Activated naive CD4-positive, alpha-beta T cell treated with Interleukin-2 at 50 U/mL for 16 hours (primary cell): Measurements from ENCODE around the gene MAGEB6B.
"Not testable (repeated sequence)": the region's sequence is repeated elsewhere in the genome, so short reads cannot be mapped to it uniquely, and the experiment has no call there.

Source experiments
- DNase-seq: peaks from one replicate; pipeline ENCODE4 v3.0.0-alpha.2; 2020

The MAGEB6B gene, protein sequence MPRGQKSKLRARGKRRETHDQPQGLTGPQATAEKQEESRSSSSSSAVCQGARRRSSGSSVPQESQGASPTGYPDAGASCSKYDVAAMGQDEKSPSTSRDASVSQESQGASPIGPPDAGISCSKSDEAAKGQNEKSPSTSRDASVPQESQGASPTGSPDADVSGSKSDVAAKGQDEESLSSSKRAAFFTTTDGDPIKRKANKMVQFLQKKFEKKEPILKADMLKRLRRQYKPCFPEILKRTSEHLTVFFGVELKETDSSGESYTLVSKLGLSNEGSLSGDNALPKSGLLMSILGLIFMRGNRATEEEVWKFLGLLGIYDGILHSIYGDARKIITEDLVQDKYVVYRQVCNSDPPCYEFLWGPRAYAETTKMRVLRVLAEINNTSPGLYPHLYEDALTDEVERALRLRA

GRCh38 chrX:26160301-26160700 lies at the start of gene MAGEB6B:
Gene MAGEB6B, plus strand, starts transcription at chrX:26160601. Its CDS starts 0 bp downstream, at chrX:26160601.
- DNase-seq = no peak

- DNase-seq = no peak
Observed at GRCh38 chrX:26138274-26138673, 22.1 kb upstream of the MAGEB6B start, which contains the start of gene MAGEB18. Gene MAGEB18, plus strand, starts transcription at chrX:26138343. Its CDS starts 643 bp downstream, at chrX:26138986.

- DNase-seq = no peak
Observed at GRCh38 chrX:26146024-26146423, 14.4 kb upstream of the MAGEB6B start.

DNA sequence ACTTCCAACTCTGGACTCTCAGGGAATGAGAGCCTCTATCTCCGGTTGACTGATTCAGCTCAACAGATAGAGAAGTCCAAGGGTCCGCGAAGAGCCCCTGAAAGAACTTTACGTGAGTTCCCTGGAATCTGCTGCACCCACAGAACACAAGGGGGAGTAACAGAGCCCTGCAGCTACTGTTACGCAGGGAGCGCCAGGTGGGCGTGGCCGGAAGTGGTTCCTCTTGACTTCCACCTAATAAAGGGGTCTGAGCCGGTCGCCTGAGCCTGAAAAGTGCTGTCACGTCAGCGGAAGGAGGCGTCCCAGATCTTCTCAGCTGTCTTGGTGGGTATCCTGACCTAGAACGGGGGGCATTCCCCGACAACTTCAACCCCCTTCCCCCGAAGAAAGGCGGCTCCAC lies 31.8 kb downstream of the MAGEB6B start, which contains the start of gene MAGEB6:
Gene MAGEB6 (plus strand): TSS at position 237 of the 400 bp plus-strand sequence. CDS start 1,407 bp downstream, outside the sequence.
- no peak for DNase-seq

GRCh38 chrX:26203561-26203960 lies 43.2 kb downstream of the MAGEB6B start:
- no peak for DNase-seq

DNA sequence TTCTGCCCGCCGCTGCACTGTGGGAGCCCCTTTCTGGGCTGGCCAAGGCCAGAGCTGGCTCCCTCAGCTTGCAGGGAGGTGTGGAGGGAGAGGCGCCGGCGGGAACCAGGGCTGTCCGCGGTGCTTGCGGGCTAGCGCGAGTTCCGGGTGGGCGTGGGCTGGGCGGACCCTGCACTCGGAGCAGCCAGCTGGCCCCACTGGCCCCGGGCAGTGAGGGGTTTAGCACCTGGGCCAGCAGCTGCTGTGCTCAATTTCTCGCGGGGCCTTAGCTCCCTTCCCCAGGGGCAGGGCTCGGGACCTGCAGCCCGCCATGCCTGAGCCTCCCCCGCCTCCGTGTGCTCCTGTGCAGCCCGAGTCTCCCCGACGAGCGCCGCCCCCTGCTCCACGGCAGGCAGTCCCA lies 44.3 kb downstream of the MAGEB6B start:
- DNase-seq = not testable (repeated sequence)

DNA sequence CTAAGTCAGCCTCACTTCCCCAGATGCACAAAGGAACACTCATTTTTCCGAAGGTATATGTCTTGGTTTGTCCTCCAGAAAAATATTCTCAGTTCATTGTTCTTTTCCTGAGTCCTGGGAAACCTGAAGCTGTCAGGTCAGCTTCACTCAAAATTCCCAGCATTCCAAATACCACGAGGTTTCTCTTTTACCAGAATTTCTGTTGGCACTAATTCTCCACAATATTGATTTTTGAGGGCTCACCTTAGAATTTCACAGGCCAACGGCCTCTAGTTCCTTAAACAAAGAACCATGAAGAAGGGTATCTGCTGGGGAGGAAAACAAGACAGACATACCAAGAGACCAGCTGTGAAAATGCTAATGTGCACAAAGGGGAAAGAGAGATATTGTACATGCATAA lies 47.6 kb downstream of the MAGEB6B start:
- no peak for DNase-seq
